Ascending aorta (tissue), 2 donors: ENCODE results near the gene HMOX2. TPM values are rescaled to one million over a fixed set of nuclear protein-coding genes. Genes with fewer than 3 reads are reported as not detected.

ENCODE experiments used
- DNase-seq, 2 donors: peaks; one replicate each; pipeline ENCODE4 v3.0.0-alpha.2; 2019; ENCODE audit warnings: low spot score in 2 of 2
- H3K27ac ChIP-seq, 2 donors: fragments of 200-600 bp; sonication (generic); one replicate each; pipeline ENCODE4 v1.5.1; 2016 to 2017; ENCODE audit warnings: mild to moderate bottlenecking in 1 of 2
- H3K27me3 ChIP-seq: fragments of 200-600 bp; sonication (generic); one replicate; pipeline ENCODE4 v1.5.1; 2017
- H3K36me3 ChIP-seq, 2 donors: fragments of 200-600 bp; sonication (generic); one replicate each; pipeline ENCODE4 v1.5.1; 2016
- H3K4me1 ChIP-seq, 2 donors: fragments of 200-600 bp; sonication (generic); one replicate each; pipeline ENCODE4 v1.5.1; 2016 to 2017; ENCODE audit warnings: mild to moderate bottlenecking in 1 of 2
- H3K4me3 ChIP-seq, 2 donors: fragments of 200-600 bp; sonication (generic); one replicate each; pipeline ENCODE4 v1.5.1; 2016 to 2017; ENCODE audit warnings: mild to moderate bottlenecking in 1 of 2
- H3K9me3 ChIP-seq, 2 donors: fragments of 200-600 bp; sonication (generic); one replicate each; pipeline ENCODE4 v1.5.1; 2016
- intact Hi-C: fragments of 100-400 bp; cut with DNase I; formaldehyde crosslinking; loops from one replicate; pipeline ENCODE4 v1.15.1; 2023
- total RNA-seq: library from RNA; depleted of rRNA; stranded (reverse); fragments of >200 nt; gene quantifications from one replicate; pipeline ENCODE4 v1.1.0, GENCODE V29; 2016
- TF ChIP-seq, protein P1 (sequence below), 3 experiments: fragments of 200-600 bp in 2 of 3; fragments of 450-650 bp in 1 of 3; sonication (generic) in 2 of 3; IDR thresholded peaks; one replicate each; pipeline ENCODE4 v1.5.1; 2016 to 2019; ENCODE audit warnings: antibody characterized with exemption in 3 of 3, mild to moderate bottlenecking in 1 of 3, moderate library complexity in 1 of 3

Gene HMOX2
- total RNA-seq, 1 donor from 2014 or later: 36.7 TPM

DNA sequence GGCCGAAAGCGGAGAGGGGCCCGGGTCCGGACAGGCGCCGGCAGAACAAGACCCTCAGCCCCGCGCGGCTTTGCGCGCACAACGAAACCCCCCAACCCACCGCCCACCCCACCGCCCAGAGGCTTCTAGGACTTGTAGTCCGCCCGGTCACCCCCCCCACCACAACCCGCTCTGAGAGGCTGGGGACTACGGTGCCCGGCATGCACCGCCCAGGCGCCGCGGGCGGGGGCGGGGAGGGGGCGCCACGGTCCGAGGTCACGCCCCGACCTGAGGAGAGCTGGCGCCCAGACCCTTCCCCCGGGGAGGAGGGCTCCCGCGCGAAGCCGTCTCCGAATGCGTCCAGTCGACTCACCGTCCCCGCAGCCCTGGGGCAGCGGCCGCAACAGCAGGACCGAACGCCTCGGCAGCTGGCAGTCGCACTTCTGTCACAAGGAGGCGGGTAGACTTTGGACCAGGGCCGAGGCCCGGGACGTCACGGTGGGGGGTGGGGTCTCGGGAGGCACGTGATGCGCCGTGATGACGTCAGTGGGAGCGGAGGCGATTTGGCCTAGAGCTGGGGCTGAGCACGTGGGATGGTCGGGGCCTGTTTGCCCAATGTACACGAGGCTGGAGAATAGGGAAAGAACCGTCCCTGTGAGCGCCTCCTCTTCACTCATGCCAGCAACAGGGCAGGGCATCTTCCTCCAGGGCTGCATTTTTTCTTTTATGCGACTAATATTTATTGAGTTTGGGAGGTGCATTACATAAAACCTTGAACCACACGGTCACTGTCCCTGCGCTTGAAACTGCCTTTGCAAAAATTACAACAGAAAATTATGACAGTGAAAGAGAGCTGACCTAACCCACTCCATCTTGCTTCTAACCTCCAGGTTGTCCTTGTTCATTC, 62.4 kb downstream of the HMOX2 start, which contains the start of gene CDIP1:
Gene CDIP1 (minus strand): TSS at position 424 of the 886 bp plus-strand sequence. CDS start 24,643 bp downstream, outside the sequence.
- peak within 1 kb of the TSS; percentile 71 to 95 for H3K4me3 ChIP-seq
- peak; percentile 91 to 98 for DNase-seq
- H3K27ac ChIP-seq: peak within 1 kb of the TSS; percentile 87 to 90
- no peaks in the 10 kb centered on the region for H3K9me3 ChIP-seq
- no peaks in the 10 kb centered on the region for H3K36me3 ChIP-seq
- intact Hi-C loops: loop anchor here (10.0 kb wide), 1 partner anchor 824 kb away; the partner anchor contains the start of gene TRAP1
- no peaks in the 10 kb centered on the region for H3K27me3 ChIP-seq
- H3K4me1 ChIP-seq: peaks cover 13 to 16% of the 10 kb centered on the region in 2 donors
- TF ChIP-seq, protein P1, sequence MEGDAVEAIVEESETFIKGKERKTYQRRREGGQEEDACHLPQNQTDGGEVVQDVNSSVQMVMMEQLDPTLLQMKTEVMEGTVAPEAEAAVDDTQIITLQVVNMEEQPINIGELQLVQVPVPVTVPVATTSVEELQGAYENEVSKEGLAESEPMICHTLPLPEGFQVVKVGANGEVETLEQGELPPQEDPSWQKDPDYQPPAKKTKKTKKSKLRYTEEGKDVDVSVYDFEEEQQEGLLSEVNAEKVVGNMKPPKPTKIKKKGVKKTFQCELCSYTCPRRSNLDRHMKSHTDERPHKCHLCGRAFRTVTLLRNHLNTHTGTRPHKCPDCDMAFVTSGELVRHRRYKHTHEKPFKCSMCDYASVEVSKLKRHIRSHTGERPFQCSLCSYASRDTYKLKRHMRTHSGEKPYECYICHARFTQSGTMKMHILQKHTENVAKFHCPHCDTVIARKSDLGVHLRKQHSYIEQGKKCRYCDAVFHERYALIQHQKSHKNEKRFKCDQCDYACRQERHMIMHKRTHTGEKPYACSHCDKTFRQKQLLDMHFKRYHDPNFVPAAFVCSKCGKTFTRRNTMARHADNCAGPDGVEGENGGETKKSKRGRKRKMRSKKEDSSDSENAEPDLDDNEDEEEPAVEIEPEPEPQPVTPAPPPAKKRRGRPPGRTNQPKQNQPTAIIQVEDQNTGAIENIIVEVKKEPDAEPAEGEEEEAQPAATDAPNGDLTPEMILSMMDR (IDR thresholded peaks at IDR 0.05): peak in 1 of 3 experiments; percentile 8

DNA sequence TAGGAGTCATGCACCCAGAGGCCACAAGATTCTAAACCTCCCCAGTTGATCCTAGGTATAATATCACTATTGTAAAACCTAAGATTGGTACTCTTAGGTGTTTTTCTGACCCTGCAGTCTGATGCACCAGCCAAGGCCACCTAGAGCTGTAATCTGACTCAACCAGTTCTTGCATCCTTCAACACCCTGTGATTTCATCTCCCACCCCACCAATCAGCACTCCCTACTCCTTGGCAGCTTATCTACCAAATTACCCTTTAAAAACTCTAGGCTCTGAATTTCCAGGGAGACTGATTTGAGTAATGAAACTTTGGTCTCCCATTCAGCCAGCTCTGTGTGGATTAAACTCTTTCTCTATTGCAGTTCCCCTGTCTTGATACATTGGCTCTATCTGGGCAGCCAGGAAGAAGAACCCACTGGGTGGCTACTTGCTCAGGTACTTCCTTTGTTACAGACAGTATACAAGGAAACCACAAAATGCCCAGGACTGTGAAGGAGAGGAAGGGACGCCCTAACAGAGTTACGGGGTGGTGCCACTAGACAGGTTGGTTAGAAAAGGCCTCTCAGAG, 63.6 kb downstream of the HMOX2 start:
- no peaks in the 10 kb centered on the region for H3K36me3 ChIP-seq
- intact Hi-C loops: loop anchor here (10.0 kb wide), 1 partner anchor 825 kb away; the partner anchor contains the start of gene TRAP1
- peaks cover 13% of the 10 kb centered on the region in 2 donors for H3K4me1 ChIP-seq
- no peak overlapping the region for H3K4me3 ChIP-seq
- DNase-seq: no peak
- no peaks in the 10 kb centered on the region for H3K9me3 ChIP-seq
- TF ChIP-seq, protein P1 (IDR thresholded peaks at IDR 0.05): no peak
- no peaks in the 10 kb centered on the region for H3K27me3 ChIP-seq
- H3K27ac ChIP-seq: no peak overlapping the region

DNA sequence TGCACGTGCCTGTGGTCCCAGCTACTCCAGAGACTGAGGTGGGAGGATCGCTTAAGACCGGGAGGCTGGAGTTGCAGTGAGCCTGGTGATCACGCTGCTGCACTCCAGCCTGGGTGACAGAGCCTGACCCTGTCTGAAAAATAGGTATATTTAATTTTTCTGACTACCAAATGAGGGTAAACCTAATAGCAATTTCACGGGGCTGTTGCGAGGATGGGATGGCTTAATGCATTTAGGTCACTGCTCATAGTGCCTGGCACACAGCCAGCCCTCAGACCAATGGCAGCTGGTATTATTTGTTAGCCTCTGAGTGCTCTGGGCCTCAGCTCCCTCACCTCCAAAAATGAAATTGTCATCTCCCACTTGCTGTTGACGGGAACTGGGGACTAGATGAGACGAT, 68.3 kb downstream of the HMOX2 start:
- Histone ChIP-seq H3K27me3 (no peaks in the 10 kb centered on the region), H3K27ac (no peak overlapping the region), H3K36me3 (no peaks in the 10 kb centered on the region), H3K4me1 (no peaks in the 10 kb centered on the region), H3K4me3 (no peak overlapping the region), H3K9me3 (no peaks in the 10 kb centered on the region)
- no peak for DNase-seq
- intact Hi-C loops: no loop called here
- TF ChIP-seq, protein P1 (IDR thresholded peaks at IDR 0.05): no peak

DNA sequence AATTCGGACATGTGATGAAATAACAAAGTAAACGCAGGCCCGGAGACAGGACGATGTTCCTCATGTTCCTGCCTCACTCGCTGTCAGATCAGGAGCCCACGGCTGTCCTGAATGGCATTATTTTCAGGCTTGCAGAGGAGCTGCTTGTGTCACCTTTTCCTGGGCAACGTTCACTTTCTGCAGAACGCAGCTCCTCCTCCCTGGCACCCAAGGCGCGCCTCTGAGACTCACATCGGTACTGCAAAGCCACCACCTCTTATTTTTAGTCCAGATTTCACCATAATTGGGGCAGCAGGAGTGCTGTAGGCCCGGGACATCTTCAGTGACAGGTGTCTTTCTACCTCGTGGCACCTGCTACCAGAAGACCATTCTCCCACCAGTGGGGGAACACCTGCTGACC, 71.9 kb downstream of the HMOX2 start:
- Histone ChIP-seq H3K36me3 (no peaks in the 10 kb centered on the region), H3K27me3 (no peaks in the 10 kb centered on the region), H3K4me3 (no peak overlapping the region), H3K9me3 (no peaks in the 10 kb centered on the region), H3K27ac (no peak overlapping the region), H3K4me1 (no peaks in the 10 kb centered on the region)
- intact Hi-C loops: loop anchor here (1.0 to 2.0 kb wide), 2 partner anchors 42 to 123 kb away; partner anchors contain the start of gene DNAJA3
- TF ChIP-seq, protein P1 (IDR thresholded peaks at IDR 0.05): no peak
- no peak for DNase-seq

DNA sequence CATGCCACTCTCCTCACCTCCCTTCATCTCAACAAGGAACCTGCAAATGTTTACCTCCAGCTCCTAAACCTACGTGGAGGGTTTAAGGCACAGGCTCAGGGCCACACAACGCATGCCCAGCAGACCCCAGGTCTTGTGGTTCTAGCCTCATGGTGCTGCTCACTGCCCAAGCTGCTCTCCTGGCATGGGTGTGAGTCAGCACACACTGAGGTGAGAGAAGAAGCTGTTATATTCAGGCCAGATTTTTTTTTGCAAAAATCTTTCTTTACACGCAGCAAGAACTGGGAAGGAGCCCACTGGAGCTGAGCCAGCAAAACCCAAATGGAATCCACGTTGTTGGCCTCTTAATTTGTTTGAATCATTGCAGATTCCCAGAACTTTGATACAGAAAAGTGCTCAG, 74.4 kb downstream of the HMOX2 start:
- H3K4me3 ChIP-seq: no peak overlapping the region
- intact Hi-C loops: no loop called here
- H3K36me3 ChIP-seq: no peaks in the 10 kb centered on the region
- no peaks in the 10 kb centered on the region for H3K27me3 ChIP-seq
- H3K4me1 ChIP-seq: no peaks in the 10 kb centered on the region
- no peak overlapping the region for H3K27ac ChIP-seq
- no peak for DNase-seq
- H3K9me3 ChIP-seq: no peaks in the 10 kb centered on the region
- TF ChIP-seq, protein P1 (IDR thresholded peaks at IDR 0.05): no peak
